ENCODE results near the gene OR9A4.
"Not testable (repeated sequence)": the region's sequence is repeated elsewhere in the genome, so short reads cannot be mapped to it uniquely, and the experiment has no call there.

OR9A4 gene, protein sequence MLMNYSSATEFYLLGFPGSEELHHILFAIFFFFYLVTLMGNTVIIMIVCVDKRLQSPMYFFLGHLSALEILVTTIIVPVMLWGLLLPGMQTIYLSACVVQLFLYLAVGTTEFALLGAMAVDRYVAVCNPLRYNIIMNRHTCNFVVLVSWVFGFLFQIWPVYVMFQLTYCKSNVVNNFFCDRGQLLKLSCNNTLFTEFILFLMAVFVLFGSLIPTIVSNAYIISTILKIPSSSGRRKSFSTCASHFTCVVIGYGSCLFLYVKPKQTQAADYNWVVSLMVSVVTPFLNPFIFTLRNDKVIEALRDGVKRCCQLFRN

DNA sequence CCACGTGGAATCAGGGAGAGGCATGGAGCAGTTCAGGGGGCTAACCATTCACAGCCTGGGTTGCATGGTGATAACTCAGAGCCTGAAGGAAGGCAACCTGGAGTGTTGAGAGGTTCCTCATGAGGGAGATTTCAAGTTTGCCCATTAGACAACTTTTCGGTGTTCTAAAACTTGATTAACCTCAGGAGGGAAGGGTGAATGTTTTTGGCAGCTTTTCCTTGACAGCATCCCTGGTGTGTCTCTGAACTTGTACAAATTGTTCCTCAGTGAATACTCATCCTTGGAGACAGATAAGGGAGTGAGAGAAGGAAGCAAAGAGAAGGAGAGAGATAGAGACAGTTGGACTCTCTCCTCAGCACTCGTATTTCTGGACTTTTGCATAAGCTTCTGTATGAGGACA lies at the start of gene OR9A4:
OR9A4 (plus strand) TSS at position 301 of the 400 bp plus-strand sequence. CDS start 2,477 bp downstream, outside the sequence.
- DNase-seq (ENCODE audit: low read depth in 2 of 2, low spot score in 1 of 2): no peak

DNA sequence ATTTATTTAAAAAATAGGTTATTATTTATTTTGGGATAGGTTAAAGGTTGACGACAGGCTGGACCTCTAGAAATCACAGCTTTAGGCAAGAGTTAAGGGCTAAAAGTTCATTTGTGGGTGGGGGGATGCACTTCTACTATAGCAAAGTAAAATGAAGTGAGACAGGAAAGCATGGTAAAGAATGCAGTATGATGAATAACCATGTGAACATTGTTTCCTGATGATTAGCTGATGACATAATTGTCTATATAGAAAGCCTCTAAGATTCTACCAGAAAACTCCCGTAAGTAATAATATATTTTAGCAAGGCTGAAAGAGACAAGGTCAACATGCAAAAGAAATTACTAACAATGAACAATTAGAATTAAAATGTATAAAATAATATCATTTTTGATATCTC lies 49.2 kb upstream of the OR9A4 start:
- no peak for DNase-seq (ENCODE audit: low read depth in 2 of 2, low spot score in 1 of 2)

DNA sequence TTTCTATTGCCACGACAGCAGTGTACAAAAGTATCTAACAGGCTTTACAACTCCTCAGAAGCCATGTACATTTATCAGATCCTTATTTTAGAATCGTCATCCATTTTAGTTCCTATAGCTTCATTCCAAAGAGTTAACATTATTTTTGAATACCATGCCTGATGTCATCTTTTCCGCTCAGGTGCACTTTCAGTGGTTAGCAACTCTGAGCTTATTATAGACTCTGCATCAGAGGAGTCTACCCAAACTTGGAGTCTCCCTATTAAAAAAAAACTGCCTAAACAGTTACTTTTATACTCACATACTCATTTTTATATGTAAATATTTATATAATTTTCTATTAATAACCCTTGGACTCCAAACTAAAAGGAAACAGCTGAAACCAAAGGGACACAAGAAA lies 43.3 kb upstream of the OR9A4 start:
- DNase-seq (ENCODE audit: low read depth in 2 of 2, low spot score in 1 of 2): no peak

DNA sequence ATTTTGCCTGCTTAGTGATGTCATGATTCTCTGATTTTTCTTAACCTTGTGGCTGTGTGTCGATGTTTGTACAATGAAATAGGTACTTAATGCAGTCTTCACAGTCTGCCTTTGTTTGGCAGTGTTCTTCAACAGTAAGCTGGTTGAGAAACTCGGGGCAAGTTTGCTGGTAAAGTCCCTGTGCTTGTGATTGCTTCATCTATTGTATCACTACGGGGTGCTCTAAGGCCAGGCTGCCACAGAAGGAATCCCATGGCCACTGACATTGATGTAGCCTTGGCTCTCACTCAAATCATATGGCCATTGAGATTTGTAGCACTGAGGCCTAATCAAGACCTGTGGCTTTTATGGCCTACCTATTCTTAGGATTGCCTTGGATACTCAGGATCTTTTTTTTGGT lies 41.4 kb upstream of the OR9A4 start:
- no peak for DNase-seq (ENCODE audit: low read depth in 2 of 2, low spot score in 1 of 2)

DNA sequence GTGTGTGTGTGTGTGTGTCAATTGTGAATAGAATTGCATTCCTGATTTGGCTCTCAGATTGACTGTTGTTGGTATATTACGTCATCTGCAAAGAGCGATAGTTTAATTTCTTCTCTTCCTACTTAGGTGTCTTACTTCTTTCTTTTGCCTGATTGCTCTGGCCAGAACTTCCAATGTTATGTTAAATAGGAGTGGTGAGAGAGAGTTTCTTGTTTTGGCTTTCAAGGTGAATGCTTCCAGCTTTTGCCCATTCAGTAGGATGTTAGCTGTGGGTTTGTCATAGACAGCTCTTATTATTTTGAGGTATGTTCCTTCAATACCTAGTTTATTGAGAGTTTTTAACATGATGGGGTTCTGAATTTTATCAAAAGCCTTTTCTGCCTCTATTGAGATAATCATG lies 40.7 kb upstream of the OR9A4 start:
- no peak for DNase-seq (ENCODE audit: low read depth in 2 of 2, low spot score in 1 of 2)

DNA sequence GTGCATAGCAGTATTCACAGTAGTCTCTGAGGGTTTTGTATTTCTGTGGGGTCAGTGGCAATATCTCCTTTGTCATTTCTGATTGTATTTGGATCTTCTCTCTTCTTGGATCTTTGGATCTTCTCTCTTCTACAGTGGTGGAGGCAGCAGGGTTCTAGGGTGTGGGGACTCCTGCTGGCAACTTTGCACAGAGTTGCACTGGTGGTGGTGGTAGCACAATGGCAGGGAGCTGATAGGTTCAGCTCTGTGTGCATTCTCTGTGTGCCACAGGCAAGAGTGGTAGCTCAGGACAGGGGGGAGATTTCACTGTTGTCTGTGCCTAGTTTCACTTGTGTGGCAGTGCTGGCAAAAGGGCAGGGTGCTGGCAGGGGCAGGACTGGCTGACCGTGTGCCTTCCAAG lies 39.8 kb upstream of the OR9A4 start:
- DNase-seq (ENCODE audit: low read depth in 2 of 2, low spot score in 1 of 2): no peak

DNA sequence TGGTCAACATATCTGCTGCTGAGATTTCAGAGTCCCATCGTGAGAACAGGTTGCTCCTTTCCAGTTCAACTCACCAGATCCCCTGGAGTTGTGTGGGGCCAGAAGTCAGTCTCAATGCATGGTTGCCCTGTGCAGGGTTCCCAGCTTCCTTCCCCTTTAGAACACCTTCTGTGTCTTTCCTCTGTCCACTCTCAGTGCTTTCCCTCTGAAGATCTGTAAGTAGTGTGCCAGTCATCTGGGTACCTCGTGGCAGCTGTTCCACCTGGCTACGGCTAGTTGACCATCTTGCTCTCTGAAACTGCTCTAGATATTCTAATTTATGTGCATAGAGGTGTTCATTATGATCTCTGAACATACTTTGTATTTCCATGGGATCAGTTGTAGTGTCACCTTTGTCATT lies 38.8 kb upstream of the OR9A4 start:
- DNase-seq (ENCODE audit: low read depth in 2 of 2, low spot score in 1 of 2): no peak

DNA sequence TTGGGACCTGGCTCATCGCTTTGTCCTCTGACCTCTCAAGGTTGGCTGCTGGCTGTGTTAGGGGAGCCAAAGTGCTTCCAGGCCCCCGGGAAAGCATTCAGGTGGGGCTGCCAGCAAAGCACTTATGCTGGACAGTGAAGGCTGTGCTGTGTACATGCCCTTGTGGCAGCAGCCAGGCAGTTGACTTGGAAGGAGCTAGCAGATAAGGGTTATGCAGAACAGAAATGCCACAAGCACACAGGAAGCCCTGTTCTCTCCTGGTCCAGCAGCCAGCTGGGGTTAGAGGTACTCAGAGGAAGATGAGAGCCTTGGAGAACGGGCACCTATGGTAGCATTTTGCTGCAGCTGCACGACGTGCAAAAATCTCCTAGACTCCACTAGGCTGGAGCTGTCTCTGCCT lies 35.2 kb upstream of the OR9A4 start:
- DNase-seq (ENCODE audit: low read depth in 2 of 2, low spot score in 1 of 2): no peak

DNA sequence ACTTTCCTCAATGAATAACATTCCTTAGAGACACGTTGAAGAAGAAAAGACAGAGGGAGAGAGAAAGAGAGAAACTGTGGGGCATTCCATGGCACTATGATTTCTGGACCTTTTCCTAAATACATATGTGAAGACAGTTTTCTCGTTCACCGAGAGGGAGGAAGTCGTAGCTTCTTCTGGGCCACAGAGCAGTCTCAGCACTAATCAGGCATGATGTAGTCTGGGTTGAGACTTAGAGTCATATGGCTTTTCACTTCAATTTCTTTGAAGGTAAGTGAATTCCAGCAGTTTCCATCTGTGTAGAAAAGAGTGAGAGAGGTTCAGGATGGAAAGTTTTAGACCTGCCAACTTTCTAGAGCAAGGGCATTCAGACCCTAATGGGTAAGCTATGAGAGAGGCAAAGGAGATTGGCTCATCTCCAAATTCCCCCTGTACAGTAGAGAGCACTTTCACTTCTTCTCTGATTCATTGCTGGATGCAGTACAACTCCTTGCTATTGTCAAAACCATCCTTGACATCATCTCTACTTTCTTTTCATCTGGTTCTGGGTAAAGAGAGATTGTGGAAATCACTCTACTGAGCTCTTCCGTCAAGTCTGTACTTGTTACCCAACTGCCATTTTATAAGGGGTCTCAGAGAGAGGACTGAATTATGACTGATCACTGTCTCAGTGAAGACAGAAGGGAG lies 31.5 kb upstream of the OR9A4 start:
- DNase-seq (ENCODE audit: low read depth in 2 of 2, low spot score in 1 of 2): no peak

DNA sequence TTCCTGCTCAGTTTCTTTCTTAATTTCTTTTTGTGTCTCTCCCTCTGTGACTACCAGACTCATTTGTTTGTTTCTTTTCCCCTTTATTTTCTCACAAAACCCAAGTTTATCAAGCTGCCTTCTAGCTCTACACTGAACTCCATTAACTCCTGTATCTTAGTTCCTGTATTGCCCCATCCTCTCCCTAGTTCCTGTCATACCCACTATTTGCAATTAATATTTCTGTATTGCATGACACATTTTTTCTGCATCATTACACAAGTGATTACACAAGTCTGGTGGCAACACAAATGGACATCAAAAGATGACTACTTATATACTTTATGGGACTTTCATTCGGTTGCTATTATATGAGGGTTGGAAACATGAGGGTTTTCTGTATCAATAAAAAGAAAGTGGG lies 26.9 kb upstream of the OR9A4 start:
- DNase-seq (ENCODE audit: low read depth in 2 of 2, low spot score in 1 of 2): no peak

DNA sequence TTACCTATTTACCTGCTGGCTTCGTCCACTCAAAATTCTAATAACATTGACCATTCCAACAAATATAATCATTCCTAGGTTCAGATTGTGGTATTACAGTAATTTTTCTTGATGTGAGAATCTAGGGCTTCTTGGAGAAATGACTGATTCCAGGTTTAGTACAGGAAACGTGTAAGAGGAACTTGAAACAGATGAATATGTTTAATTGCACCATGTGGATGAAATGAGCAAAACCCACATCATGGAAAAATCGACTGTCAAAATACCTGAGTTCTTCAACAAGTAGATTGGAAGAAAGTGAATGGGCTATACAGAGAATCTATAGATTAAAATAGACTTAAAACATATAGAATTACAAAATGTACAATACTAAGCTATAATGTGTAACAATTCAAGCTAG lies 24.9 kb upstream of the OR9A4 start:
- no peak for DNase-seq (ENCODE audit: low read depth in 2 of 2, low spot score in 1 of 2)

DNA sequence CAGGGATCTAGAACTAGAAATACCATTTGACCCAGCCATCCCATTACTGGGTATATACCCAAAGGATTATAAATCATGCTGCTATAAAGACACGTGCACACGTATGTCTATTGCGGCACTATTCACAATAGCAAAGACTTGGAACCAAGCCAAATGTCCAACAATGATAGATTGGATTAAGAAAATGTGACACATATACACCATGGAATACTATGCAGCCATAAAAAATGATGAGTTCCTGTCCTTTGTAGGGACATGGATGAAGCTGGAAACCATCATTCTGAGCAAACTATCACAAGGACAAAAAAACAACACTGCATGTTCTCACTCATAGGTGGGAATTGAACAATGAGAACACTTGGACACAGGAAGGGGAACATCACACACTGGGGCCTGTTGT lies 16.8 kb upstream of the OR9A4 start:
- not testable (repeated sequence) for DNase-seq (ENCODE audit: low read depth in 2 of 2, low spot score in 1 of 2)

DNA sequence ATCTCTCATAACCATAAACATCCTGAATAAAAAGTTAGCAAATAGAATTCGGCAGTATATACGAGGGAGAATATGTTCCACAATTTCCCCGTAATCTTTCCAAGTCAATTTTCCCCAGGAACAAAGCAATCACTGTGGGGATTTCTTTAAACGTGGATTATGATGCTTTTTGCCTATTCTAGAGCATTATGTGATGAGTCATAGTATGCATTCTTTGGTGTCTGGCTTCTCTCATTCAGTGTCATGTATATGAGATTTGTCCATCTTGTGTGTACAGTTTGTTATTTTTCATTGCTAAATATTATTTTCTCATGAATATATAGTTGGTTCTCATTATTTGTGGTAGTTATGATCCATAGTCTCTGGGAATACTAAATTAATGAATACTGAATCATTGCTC lies 9.9 kb upstream of the OR9A4 start:
- no peak for DNase-seq (ENCODE audit: low read depth in 2 of 2, low spot score in 1 of 2)

DNA sequence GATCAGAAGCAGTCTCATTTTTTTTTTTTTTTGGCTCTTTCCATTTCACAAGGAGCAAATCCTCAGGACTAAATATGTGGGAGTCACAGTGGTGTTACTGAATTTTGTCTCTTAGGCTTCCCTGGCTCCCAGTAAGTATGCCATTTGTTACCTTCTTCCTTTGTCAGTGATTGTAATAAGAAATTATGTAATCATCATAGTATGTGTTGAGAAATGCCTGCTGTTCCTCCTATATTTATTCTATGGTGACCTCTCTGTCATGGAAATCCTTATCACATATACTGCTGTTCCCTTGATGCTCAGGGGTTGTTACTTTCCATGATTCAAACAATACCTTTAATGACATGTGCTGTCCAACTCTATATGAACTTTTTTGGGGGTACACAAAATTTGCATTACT lies 4.8 kb upstream of the OR9A4 start:
- no peak for DNase-seq (ENCODE audit: low read depth in 2 of 2, low spot score in 1 of 2)

DNA sequence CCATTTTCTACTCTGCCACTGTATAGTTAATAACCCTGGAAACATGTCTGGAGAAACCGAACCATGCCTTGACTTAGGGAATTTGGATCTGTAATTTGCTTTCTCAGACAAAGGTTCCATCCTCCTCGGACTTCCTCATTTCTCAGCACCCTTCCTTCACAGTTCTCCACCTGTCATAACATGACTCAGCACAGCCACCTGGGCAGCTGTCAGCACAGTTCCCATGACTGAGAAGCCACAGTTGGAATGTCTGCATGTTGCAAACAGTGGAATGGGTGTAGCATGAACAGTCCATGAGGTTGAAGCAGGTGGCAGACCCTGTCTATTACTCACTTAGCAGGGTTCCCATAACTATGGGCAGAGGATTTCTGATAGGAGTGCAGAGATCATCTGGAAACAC lies 634 bp upstream of the OR9A4 start:
- DNase-seq (ENCODE audit: low read depth in 2 of 2, low spot score in 1 of 2): no peak

DNA sequence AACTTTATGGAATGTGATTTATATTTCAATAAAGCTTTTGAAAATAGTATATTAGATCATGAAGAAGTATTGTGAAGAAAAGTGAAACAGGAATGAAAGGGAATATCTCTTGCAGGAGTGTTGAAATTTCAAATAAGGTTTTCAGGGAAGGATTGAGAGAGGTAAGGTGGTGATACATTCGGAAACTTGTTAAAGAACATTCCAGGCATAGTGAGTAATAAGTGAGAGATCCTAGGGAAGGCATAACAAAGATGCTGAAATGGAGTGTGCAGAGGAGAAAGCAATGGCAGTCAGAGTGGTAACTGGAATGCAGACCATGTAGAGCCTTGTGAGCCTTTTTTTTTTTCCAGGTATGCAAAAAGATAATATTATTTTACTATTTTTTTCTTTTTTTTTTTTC lies 4.1 kb downstream of the OR9A4 start:
- DNase-seq (ENCODE audit: low read depth in 2 of 2, low spot score in 1 of 2): no peak

DNA sequence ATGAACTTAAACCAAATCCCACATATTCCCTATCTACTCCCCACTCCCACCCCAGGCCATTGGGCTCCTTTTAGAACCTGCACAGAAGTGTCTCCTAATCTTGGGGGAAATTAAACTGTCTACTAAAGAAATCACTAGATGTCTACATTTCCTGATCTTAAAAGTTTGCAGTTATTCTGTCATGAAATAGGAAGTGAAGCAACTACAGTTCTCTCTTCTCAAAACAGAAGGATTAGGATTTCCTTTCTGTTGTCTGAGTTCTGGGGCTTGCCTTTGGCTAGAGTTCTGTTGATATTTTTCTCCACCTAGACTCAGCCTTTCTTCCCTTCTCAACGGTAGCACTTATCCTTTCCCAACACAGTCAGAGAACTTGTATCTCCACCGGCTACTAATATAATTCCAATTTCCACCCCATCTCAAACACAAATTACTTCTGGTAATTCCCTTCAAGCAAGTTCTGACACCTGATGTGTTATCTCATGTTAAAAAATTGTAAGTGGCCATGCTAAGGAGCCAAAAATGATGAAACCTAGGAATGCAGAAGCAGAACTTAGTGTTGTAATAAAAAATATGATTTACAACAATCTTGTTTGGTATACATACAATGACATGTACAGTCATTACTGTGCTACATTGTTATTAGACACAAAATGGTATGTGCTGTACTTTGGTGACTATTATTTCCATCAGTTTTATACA lies 12.1 kb downstream of the OR9A4 start:
- DNase-seq (ENCODE audit: low read depth in 2 of 2, low spot score in 1 of 2): no peak

DNA sequence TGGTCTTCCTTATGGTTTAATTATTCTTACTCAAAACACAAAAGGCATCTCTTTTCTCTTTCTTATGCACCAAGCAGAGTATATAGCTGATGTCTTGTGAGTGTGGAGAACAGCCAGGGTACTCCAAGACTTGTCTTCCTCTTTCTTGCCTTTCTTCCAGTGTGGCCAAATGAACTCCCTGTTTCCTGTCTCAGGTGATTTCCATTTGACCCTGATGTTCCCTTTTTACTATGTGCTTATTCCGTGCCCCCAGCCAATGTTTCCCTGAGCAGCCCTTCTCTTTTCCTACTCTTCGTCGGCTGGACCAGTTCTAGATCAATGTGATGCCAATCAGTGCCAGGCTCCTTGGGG lies 12.6 kb downstream of the OR9A4 start:
- DNase-seq (ENCODE audit: low read depth in 2 of 2, low spot score in 1 of 2): no peak

DNA sequence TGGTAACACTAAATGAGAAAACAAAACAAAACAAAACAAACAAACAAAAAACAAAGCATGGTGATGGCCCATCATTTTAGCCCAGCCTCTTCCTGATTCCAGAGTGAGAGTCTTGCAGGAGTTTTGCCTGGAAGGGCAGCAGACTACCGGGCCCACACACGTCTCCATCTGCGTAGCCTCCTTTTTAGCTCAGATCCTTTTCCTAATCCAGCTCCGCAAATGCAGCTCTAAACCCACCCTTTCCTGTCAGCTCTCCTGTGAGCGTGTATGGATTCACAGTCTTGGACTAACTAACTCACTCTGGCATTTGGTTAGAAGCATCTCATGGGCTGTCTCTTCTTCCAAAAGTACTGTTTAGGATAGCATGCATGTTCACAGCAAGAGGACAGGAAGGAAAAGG lies 14.0 kb downstream of the OR9A4 start:
- no peak for DNase-seq (ENCODE audit: low read depth in 2 of 2, low spot score in 1 of 2)

DNA sequence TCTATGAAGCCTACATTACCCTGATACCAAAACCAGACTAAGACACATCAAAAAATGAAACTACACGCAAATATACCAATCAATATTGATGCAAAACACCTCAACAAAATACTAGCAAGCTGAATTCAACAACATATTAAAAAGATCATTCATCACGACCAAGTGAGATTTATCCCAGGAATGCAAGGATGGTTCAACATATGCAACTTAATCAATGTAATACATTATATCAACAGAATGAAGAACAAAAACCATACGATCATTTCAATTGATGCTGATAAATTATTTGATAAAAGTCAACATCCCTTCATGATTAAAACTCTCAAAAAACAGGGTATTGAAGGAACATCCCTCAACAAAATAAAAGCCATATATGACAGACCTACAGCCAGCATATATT lies 24.9 kb downstream of the OR9A4 start:
- no peak for DNase-seq (ENCODE audit: low read depth in 2 of 2, low spot score in 1 of 2)

DNA sequence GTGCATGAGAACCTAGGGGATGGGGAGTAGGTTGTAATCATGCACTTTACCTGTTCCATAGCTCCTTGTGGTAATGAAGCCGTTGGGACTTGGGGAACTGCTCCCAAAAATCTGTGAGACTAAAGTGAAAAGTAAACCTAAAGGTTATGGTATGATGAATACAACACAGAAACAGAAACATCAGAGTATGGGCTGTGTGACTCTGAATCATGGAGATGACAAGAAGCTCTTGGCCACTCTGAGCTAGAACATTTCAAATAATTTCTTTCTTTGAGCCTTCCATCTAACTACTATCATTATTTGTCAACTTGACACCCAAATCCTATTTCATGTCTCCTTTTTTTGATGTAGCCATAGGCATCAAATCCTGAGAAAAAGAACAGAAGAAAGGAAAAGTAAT lies 27.6 kb downstream of the OR9A4 start:
- DNase-seq (ENCODE audit: low read depth in 2 of 2, low spot score in 1 of 2): no peak

DNA sequence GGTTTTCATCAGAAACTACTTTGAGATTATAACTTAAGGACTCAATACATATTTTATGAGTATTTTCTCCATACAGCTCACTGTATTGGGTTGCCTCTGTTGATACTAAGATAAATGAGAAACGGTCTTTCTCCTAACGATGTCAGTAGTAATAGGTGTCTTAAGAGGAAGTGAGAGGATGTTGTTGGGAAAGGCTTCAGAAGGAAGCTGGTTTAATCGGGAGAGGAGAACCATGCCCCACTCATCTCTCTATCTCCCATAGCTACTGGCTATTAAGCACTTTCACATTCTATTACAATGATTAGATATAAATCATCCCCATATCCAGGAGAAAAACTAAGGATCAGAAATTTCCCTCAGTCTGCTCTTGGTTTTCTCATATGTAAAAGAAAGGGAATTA lies 28.6 kb downstream of the OR9A4 start:
- no peak for DNase-seq (ENCODE audit: low read depth in 2 of 2, low spot score in 1 of 2)

DNA sequence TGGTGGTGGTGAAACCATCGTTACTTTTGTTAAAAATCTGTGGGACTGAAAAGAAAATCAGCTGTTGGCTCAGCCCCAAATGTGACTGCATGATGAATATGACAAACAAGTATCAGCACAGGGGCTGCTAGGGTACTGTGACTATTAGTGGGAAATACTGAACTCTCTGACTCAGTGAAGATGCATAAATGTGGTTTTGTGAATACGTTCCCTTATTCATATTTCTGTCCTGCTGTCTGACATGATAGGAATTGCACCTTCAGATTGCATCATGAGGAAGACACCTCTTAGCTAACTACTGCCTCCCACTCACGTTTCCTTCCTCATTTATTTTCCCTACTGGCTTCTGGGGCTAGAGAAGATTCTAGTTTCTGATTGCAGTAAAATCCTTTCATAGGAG lies 29.2 kb downstream of the OR9A4 start:
- DNase-seq (ENCODE audit: low read depth in 2 of 2, low spot score in 1 of 2): no peak
